NCI-H524 treated with DMSO at 0.1 percent for 48 hours (cell line): ENCODE measurements around the gene PLEKHA7.
"Not testable (repeated sequence)": the region's sequence is repeated elsewhere in the genome, so short reads cannot be mapped to it uniquely, and the experiment has no call there.

ENCODE experiments used
- DNase-seq: peaks from one replicate; lab custom pipeline; 2025; lab: John Stamatoyannopoulos, UW

Gene PLEKHA7

GRCh38 chr11:17005646-17006045, 8.6 kb downstream of the PLEKHA7 start:
- no peak for DNase-seq

GRCh38 chr11:17004486-17005148, 9.6 kb downstream of the PLEKHA7 start:
- DNase-seq, result no peak

GRCh38 chr11:17003426-17003825, 10.8 kb downstream of the PLEKHA7 start:
- no peak for DNase-seq

- no peak for DNase-seq
Observed at GRCh38 chr11:17002543-17002942, 11.7 kb downstream of the PLEKHA7 start.

GRCh38 chr11:17001806-17002205, 12.4 kb downstream of the PLEKHA7 start:
- DNase-seq, result no peak

GRCh38 chr11:17000987-17001386, 13.2 kb downstream of the PLEKHA7 start:
- DNase-seq, result no peak

GRCh38 chr11:17000253-17000652, 14.0 kb downstream of the PLEKHA7 start:
- not testable (repeated sequence) for DNase-seq

- no peak for DNase-seq
Observed at GRCh38 chr11:16999116-16999515, 15.1 kb downstream of the PLEKHA7 start.

- no peak for DNase-seq
Observed at GRCh38 chr11:16997624-16998023, 16.6 kb downstream of the PLEKHA7 start.

GRCh38 chr11:16993495-16993894, 20.7 kb downstream of the PLEKHA7 start:
- no peak for DNase-seq

- DNase-seq, result no peak
Observed at GRCh38 chr11:16992846-16993245, 21.4 kb downstream of the PLEKHA7 start.

GRCh38 chr11:16989554-16989953, 24.7 kb downstream of the PLEKHA7 start:
- DNase-seq, result no peak

GRCh38 chr11:16987205-16987568, 27.0 kb downstream of the PLEKHA7 start:
- no peak for DNase-seq

GRCh38 chr11:16986434-16987204, 27.6 kb downstream of the PLEKHA7 start:
- DNase-seq, result no peak

GRCh38 chr11:16985297-16985696, 28.9 kb downstream of the PLEKHA7 start:
- no peak for DNase-seq

GRCh38 chr11:16984229-16984628, 30.0 kb downstream of the PLEKHA7 start:
- DNase-seq, result no peak

GRCh38 chr11:16982809-16983208, 31.4 kb downstream of the PLEKHA7 start:
- no peak for DNase-seq

GRCh38 chr11:16982256-16982671, 31.9 kb downstream of the PLEKHA7 start:
- DNase-seq, result no peak

- no peak for DNase-seq
Observed at GRCh38 chr11:16981651-16982194, 32.5 kb downstream of the PLEKHA7 start.

GRCh38 chr11:16979703-16980622, 34.3 kb downstream of the PLEKHA7 start:
- no peak for DNase-seq

- DNase-seq, result no peak
Observed at GRCh38 chr11:16977994-16978315, 36.3 kb downstream of the PLEKHA7 start.
